Renal cortex interstitium (tissue), 15 donors: ENCODE measurements around the gene FITM2. TPM values are rescaled to one million over a fixed set of nuclear protein-coding genes. Genes with fewer than 3 reads are reported as not detected.
"Not testable (repeated sequence)": the region's sequence is repeated elsewhere in the genome, so short reads cannot be mapped to it uniquely, and the experiment has no call there.

Source experiments
- DNase-seq, 11 donors: peaks; one replicate each; pipeline ENCODE4 v3.0.0-alpha.2; 2013; ENCODE audit warnings: low read depth in 9 of 11, low spot score in 4 of 11; ENCODE audit errors: extremely low read depth in 1 of 11
- long read RNA-seq, 16 experiments: transcript quantifications; one replicate each; lab custom pipeline, GENCODE V29; 2026
- polyA plus RNA-seq, 3 donors: library from polyadenylated mRNA; unstranded; fragments of 120-200 nt; gene quantifications; one replicate each; pipeline ENCODE4 v1.2.1, GENCODE V29; 2013; ENCODE audit not compliant: insufficient read length in 3 of 3

Gene FITM2, protein sequence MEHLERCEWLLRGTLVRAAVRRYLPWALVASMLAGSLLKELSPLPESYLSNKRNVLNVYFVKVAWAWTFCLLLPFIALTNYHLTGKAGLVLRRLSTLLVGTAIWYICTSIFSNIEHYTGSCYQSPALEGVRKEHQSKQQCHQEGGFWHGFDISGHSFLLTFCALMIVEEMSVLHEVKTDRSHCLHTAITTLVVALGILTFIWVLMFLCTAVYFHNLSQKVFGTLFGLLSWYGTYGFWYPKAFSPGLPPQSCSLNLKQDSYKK
- 1 to 10 TPM; 7.4 to 8.6 (median 8.5) TPM for polyA plus RNA-seq
- long read RNA-seq, donor 1, full-length matches to known transcripts, result 1 of 1 reads
- long read RNA-seq, donor 1, partial matches to known transcripts, result 0 of 1 reads
- long read RNA-seq, donor 1, other reads (novel, unspliced or antisense), result 0 of 1 reads
- long read RNA-seq, donor 2, full-length matches to known transcripts, result 2 of 2 reads
- long read RNA-seq, donor 2, partial matches to known transcripts, result 0 of 2 reads
- long read RNA-seq, donor 2, other reads (novel, unspliced or antisense), result 0 of 2 reads
- long read RNA-seq, donor 3, result 0 reads
- long read RNA-seq, donor 4, result 0 reads
- long read RNA-seq, donor 5, full-length matches to known transcripts, result 9 of 9 reads
- long read RNA-seq, donor 5, partial matches to known transcripts, result 0 of 9 reads
- long read RNA-seq, donor 5, other reads (novel, unspliced or antisense), result 0 of 9 reads
- long read RNA-seq, donor 6, full-length matches to known transcripts, result 1 of 1 reads
- long read RNA-seq, donor 6, partial matches to known transcripts, result 0 of 1 reads
- long read RNA-seq, donor 6, other reads (novel, unspliced or antisense), result 0 of 1 reads
- long read RNA-seq, donor 7, result 0 reads
- long read RNA-seq, donor 8, full-length matches to known transcripts, result 2 of 2 reads
- long read RNA-seq, donor 8, partial matches to known transcripts, result 0 of 2 reads
- long read RNA-seq, donor 8, other reads (novel, unspliced or antisense), result 0 of 2 reads
- long read RNA-seq, donor 9, full-length matches to known transcripts, result 4 of 4 reads
- long read RNA-seq, donor 9, partial matches to known transcripts, result 0 of 4 reads
- long read RNA-seq, donor 9, other reads (novel, unspliced or antisense), result 0 of 4 reads
- long read RNA-seq, donor 10, result 0 reads
- long read RNA-seq, donor 11, full-length matches to known transcripts, result 1 of 1 reads
- long read RNA-seq, donor 11, partial matches to known transcripts, result 0 of 1 reads
- long read RNA-seq, donor 11, other reads (novel, unspliced or antisense), result 0 of 1 reads
- long read RNA-seq, donor 12, result 0 reads
- long read RNA-seq, donor 13, result 0 reads
- long read RNA-seq, donor 14, full-length matches to known transcripts, result 1 of 1 reads
- long read RNA-seq, donor 14, partial matches to known transcripts, result 0 of 1 reads
- long read RNA-seq, donor 14, other reads (novel, unspliced or antisense), result 0 of 1 reads
- long read RNA-seq, donor 15, result 0 reads
- long read RNA-seq, donor 16, full-length matches to known transcripts, result 5 of 5 reads
- long read RNA-seq, donor 16, partial matches to known transcripts, result 0 of 5 reads
- long read RNA-seq, donor 16, other reads (novel, unspliced or antisense), result 0 of 5 reads

DNA sequence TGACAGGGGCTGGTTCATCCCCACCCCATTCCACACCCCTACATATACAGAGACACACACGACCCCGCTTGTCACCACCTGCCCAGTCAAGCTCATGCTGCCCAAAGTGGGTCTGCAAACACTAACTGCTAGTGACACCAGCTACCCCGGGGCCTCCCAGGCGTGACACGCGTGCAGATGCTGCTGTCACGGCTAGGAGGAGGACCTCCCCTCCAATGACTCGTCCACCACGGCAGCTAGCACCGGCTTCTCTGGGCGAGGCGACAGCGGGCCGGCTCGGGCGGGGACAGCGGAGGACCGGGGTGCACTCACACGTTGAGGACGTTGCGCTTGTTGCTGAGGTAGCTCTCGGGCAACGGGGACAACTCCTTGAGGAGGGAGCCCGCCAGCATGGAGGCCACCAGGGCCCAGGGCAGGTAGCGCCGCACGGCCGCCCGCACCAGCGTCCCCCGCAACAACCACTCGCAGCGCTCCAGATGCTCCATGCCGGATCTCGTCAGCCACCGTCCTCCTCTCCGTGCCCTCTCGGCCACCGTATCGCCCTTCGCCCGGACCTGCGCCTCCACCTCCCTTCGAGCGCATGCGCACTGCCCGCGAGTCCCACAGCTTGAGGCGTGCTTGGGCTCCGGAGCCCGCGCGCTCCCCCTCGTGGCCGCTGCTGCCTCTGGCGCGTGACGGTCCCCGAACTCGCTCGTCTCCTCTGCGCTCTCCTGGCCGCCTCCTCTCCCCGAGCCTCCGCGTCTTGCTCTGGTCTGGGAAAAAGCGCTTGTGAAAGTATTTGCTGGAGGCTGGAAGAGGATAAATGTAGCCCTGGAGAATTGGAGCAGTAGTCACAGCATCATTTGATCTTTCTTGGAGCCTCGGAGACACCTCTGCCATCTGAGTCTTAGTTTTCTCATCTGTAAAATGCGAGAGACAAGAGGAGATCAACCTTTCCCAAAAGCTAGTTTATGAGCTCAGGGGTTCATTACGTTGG lies at the start of gene FITM2:
Gene FITM2 (minus strand): TSS at position 539 of the 976 bp plus-strand sequence. CDS start 54 bp downstream, at position 485.
- peak; percentile 87 to 97 (median 93) for DNase-seq

DNA sequence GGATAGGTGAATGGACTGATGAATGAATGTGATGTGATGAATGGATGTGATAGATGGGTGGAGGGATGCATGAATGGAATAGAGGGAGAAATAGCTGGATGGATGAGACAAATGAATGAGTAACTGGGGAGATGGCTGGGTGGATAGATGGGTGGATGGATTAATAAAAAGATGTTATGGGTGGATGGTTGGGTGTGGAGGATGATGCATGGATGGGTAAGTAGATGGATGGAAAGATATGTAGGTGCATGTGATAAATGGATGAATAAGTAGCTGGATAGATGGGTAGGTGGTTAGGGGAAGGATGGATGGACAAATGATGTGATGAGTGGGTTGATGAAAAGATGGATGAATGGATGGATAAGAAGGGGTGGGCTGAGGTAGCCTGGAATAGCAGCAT lies 49.2 kb upstream of the FITM2 start:
- no peak for DNase-seq

DNA sequence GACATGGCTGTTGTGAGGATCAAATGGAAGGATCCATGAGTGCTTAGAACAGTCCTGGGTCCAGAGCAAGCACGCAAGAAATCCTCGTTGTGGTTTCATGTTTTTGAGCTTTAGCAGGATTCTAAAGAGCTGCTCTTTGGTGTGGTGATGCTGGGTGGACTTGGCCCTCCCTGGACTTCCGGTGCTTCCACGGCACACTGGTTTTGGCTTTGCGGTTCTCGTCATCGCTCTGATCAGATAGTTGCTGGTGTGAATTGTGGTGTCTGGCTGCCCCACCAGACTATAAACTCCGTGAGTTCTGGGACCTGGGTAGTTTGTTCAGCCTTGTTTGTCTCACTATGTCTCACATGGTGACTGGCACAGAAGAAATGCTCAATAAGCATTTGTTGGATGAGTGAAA lies 47.8 kb upstream of the FITM2 start:
- DNase-seq, result no peak

DNA sequence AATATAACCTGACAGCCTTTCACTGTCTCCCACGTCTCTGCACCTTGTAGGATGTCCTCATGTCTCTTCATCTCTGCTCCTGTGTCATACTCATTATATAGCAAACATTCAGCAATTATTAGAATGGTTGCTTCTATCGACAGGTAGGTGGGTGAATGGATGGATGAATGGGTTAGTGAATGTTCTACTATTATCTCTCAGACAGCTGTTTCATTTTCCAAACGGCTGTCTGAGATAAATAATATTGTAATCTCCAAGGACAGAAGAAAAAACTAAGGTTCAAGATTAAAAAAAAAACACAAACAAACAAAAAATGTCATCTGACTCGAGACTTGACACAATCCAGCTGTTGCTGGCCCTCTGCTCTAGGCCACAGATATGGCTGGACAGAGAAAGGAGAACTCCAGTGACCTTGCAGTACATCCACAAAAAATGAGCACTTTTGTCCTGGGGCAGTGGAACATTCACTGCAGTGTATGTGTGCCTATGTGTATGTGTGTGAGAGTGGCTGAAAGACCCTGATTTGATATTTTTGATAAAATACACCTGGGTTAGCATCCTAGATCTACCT lies 46.6 kb upstream of the FITM2 start:
- DNase-seq, result peak in 10 of 11 donors; percentile 17 to 60 (median 40)

DNA sequence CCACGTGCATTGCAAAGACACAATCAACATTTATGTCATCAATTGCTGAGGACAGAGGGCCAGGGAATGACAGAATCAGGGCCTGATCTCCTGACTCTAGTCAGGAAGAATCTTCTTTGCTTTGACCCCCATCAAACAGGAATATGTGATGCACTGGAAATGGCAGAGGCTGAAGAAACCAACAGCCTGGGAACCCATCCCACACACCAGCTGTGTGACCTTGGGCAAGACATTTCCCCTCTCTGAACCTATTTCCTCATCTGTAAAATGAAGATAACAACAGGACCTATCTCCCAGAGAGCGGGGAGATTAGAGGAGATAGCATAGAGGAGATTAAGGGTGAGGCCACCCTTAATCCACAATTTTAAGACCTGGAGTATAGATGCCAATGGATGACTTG lies 46.0 kb upstream of the FITM2 start:
- no peak for DNase-seq

DNA sequence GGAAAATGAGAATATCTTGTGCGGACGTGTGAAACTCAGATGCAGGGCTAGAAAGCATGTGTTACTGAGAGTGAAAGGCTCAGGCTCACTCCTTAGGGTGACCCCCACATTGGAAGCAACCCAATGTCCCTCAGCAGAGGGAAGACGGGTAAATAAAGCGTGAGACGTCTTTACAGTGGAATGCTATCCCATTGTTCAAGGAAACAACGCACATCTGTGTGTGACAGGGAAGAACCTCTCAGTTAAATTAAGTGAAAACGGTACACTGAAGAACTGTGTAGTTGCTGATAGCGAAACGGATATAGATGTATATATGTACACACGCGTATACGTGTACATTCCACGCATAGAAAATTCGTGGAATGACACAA lies 45.3 kb upstream of the FITM2 start:
- no peak for DNase-seq

DNA sequence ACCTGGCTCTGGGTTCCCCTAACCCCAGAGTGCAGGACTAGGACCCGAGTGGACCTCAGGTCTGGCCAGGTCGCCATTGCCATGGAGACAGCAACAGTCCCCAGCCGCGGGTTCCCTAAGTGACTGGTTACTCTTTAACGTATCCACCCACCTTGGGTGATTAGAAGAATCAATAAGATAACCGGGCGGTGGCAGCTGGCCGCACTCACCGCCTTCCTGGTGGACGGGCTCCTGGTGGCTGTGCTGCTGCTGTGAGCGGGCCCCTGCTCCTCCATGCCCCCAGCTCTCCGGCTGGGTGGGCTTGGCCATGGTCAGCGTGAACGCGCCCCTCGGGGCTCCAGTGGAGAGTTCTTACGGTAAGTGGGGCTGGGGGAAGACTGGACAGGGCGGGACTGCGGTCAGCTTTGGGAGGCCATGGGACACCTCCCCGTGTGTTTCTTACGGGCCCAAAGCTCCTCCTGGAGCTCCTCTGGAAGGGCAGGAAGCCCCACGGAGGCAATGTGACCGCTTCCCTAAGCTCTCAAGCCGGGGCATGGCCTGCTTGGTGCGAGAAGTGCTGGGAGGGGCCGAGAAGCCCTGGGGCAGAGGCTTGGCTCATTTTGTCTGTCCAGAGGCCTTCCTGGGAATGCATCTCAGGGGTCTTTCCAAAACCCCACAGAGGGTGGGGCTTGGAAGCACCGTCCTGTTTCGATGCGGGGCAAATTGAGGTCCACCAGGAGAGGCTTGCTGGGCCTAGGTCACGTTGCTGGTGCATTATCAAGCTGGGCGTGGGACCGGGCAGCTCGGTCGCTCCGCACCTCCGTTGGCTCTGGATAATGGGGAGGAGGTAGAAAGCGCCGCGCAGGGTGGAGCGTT lies 44.7 kb upstream of the FITM2 start, which contains the start of gene HNF4A:
Gene HNF4A (plus strand): TSS at position 202 of the 855 bp plus-strand sequence. CDS start 106 bp downstream, at position 308.
- DNase-seq, result no peak

DNA sequence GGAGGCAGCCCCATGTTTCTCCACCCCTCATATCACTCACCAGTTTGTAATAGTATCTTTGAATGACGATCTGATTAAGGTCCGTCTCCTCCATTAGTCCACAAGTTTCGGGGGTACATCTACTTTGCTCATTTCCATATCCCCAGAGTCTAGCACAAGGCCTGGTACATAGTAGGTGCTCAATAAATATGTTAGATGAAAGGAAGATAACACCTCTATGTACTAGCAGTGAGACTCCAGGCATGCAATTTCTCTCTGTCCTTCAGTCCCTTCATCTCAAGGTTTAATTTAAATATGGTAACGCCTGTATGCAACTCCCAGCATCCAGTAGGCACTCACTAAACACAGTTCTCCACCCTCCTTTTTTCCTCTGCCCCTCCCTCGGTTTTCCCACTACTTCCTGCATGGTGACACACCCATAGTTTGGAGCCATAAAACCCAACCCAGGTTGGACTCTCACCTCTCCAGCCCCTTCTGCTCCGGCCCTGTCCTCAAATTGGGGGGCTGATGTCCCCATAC lies 44.0 kb upstream of the FITM2 start:
- no peak for DNase-seq

DNA sequence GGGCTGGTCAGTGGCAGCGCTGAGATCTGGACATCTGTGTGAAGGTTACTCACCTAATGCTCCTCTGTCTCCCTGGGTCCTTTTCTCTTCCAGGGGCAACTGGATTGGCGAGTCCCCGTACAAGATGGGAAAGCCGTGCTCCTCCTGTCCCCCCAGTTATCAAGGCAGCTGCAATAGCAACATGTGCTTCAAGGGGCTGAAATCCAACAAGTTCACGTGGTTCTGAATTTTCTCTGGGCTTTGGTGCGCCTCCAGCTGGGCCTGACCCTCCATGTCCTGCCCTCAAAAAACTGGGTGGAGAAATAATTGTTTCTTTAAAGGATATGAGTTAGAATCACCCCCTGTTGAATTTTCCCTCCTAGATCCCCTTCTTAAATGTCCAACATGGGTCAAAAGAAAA lies 39.6 kb upstream of the FITM2 start:
- no peak for DNase-seq

DNA sequence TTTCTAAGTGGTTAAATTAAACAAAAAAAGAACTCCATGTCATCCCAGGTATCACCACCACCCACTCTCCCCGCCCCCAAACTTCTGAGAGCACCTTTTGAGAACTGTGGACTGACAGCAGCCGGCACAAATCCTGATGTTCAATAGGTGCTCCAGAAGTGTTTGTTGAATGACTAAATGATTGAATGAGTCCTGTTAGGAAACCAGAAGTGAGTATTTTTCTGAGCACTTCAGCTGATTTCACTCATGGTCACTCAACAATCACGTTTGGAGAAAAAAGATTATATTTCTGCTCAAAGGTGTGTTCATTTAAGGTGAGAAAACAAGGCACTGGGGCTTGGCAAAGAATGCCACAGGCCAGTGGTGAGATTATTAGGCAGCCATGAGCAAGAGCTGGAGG lies 38.3 kb upstream of the FITM2 start:
- DNase-seq, result no peak

DNA sequence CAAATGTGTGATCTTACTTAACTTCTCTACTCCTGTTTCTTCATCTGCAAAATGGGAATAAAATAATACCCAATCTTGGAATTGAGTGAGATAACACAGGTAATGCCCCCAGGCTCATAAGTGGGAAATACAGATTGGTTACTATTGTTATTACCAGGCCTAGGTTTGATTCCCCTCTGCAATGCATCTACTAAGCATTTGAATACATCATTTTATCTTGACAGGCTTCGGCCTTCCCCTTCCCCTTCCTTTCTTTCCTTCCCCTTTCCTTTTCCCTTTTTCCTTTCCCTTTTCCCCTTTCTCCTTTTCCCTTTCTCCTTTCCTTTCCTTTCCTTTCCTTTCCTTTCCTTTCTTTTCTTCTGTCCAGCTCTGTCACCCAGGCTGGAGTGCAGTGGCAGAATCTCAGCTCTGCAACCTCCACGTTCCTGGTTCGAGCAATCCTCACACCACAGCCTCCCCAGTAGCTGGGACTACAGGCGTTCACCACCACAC lies 37.2 kb upstream of the FITM2 start:
- no peak for DNase-seq

DNA sequence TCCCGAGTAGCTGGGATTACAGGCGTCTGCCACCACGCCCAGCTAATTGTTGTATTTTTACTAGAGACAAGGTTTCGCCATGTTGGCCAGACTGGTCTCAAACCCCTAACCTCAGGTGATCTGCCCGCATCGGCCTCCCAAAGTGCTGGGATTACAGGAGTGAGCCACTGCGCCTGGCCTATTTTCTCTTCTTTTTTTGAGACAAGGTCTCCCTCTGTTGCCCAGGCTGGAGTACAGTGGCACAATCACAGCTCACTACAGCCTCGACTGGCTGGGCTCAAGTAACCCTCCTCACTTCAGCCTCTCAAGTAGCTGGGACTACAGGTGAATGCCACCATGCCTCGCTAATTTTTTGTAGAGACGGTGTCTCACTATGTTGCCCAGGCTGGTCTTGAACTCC lies 34.9 kb upstream of the FITM2 start:
- not testable (repeated sequence) for DNase-seq

DNA sequence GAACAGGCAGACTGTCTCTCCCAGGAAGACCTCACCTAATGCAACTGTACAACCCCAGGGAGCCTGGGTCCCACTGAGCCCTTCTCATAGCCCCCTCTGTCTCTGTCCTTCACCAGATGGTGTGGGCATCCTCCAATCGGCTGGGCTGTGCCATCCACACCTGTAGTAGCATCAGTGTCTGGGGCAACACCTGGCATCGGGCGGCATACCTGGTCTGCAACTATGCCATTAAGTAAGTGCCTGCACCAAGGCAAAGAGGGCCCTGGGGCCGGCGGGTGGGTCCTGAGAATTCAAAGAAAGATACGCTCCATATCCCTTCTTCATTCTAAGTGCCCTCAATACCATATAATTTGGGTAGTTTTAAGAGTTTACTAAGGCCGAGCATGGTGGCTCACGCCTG lies 34.1 kb upstream of the FITM2 start:
- DNase-seq, result no peak

DNA sequence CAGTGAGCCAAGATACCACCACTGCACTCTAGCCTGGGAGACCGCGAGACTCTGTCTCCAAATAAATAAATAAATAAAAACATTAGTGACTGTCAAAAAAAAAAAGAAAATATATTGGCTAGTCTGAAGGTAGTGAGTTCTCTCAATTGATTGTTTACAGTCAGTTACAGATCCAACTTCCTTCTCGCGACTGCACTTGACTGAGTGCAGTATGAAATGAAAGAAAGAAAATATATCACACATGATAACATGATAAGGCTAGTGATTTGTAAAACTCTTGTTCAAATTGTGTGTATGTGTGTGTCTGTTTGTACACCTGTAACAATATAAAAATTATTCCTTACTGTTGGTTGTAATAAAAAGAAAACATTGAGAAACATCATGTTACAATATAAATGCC lies 33.7 kb upstream of the FITM2 start:
- DNase-seq, result no peak

DNA sequence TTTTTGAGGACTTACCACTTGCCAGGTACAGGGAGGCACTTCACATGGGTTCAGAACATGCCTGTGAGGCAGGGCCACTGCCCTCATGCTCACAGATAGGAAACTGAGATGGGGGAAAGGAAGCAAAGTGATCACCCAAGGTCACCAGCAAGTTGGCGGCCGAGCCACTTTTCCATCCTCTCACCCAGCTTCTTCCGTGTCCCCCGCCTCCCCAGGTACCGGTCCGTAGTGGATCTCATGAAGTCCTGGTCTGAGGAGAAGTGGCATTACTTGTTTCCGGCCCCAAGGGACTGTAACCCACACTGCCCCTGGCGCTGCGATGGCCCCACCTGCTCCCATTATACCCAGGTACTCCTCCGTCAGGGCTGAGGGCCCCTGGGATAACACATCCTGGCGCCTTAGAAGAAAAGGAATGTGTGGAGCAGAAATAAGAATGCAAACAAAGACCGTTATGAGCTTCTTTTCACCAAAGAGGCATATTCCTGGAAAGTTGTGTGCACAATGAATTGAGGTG lies 32.2 kb upstream of the FITM2 start:
- no peak for DNase-seq

DNA sequence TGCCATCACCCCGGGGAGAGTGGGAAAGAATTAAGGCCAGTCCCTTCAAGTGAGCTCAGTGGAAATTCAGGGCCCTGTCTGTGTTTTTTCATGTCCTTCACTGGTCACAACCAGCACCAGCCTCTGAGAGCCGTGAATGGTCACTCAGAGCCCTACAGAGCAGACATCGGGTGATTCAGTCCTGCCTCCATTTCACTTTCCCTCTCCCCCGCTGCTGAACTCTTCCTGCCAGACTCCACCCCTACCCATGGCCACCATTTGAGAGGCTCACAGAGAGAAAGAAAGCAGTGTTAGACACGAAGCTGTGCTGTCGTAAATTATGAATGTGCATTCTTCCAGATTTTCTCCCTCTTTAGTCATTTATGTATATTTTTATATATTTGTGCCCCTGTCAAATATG lies 31.2 kb upstream of the FITM2 start:
- no peak for DNase-seq
